Measurements from ENCODE around the gene LMX1B.

Gene LMX1B

DNA sequence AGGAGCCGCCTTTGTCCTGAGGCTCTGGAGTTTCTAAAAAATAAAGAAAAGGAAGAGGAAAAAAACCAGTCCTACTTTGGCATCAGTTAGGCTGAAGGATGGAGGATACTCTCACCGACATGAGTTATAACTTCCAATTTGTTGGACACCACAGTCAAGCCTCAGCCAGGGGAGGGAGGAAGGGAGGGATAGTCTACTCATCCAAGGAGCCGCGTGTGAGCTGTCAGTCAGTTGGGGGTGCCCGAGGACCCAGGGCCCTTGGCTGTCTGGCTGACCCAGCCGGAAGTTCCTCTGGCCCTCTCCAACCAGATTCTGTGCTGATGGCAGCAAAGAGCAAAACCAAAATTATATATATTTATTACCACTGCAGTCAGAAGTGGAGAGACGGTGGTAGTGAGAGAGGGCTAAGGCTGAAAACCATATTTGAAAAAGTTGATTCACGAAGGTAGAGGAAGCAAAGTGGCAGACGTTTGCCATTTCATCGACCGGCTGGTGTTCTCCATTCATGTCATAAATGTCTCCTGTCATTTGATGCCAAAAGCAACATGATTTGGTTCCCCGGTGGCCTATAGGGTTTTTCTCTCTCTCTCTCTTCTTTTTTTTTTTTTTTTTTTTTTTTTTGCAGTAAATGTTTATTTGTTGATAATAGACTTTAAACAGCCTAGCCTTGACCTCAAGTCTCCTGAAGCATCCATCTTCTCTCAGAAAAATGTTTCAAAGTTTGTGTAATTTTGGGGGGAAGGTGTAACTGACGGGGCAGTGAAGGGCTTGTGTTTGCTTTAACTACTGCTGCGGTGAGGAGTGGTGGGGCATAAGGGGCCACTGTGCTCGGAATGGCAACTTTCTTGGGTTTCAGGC is 7.6 kb downstream of the LMX1B start:
- no peak for DNase-seq (ENCODE audit: low read depth, low spot score)
- TF ChIP-seq, protein P1, sequence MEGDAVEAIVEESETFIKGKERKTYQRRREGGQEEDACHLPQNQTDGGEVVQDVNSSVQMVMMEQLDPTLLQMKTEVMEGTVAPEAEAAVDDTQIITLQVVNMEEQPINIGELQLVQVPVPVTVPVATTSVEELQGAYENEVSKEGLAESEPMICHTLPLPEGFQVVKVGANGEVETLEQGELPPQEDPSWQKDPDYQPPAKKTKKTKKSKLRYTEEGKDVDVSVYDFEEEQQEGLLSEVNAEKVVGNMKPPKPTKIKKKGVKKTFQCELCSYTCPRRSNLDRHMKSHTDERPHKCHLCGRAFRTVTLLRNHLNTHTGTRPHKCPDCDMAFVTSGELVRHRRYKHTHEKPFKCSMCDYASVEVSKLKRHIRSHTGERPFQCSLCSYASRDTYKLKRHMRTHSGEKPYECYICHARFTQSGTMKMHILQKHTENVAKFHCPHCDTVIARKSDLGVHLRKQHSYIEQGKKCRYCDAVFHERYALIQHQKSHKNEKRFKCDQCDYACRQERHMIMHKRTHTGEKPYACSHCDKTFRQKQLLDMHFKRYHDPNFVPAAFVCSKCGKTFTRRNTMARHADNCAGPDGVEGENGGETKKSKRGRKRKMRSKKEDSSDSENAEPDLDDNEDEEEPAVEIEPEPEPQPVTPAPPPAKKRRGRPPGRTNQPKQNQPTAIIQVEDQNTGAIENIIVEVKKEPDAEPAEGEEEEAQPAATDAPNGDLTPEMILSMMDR (IDR thresholded peaks at IDR 0.05; ENCODE audit: low read depth, low read length) = no peak
- in situ Hi-C loops (cut with HindIII; ENCODE audit: low sequenced_read_pairs) = no loop called here
- no peak overlapping the region for H3K4me3 ChIP-seq (ENCODE audit: low read depth, low read length)

DNA sequence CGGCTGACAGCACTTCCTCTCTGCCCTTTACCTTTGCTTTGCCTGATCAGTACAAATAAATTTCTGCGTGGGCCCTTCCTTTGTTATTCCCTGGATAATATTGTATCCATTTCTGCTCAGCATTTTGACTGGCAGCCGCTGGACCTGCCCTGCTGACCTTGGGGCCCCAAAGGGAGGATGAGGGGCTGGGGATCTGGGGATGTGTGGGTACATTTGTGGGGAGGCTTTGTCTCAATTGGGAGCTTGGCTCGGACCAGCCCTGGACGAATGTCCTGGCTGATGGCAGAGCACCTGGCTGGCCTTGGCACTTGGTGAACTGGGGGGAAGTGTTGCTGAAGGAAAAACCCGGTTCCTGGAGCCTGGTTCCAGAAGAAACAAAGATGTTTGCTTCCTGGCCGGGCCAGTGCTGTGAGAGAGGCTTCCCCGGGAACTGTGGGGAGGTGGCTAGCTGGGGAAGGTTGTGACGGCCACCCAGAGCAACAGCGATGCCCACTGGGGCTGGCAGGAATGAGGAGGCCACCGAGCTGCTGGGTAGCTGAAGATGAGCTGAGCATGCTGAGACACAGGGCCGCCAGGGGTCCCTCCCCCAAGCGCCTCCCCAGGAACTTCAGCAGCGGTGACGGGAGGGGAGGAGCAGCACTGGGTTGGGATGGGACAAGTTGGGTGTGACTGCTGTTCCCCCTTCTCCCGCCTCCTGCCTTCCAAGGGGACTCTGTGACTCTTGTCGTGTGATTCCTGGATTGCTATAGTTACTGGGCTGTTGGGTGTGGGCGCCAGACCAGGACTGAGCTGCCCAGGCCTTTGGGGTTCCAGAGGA is 8.4 kb downstream of the LMX1B start:
- TF ChIP-seq, protein P1 (IDR thresholded peaks at IDR 0.05; ENCODE audit: low read depth, low read length) = no peak
- no peak for DNase-seq (ENCODE audit: low read depth, low spot score)
- in situ Hi-C loops (cut with HindIII; ENCODE audit: low sequenced_read_pairs) = no loop called here
- no peak overlapping the region for H3K4me3 ChIP-seq (ENCODE audit: low read depth, low read length)

DNA sequence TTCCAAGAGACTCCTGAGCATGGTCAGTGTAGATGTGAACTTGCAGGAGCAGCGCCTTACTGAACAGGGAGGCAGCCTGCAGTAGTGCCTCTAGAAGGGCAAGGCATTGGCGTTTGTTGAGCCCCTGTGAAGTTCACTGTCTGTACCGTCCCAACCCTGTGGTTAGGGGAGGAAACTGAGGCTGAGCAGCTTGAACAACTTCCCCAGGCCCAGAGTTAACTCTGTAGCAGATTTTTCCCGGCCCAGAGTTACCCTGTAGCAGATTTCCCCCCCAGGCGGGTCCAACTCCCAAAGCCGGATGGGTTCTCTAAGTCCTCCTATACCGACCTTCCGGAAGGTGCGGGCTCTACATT is 9.6 kb downstream of the LMX1B start:
- in situ Hi-C loops (cut with HindIII; ENCODE audit: low sequenced_read_pairs) = no loop called here
- H3K4me3 ChIP-seq (ENCODE audit: low read depth, low read length) = no peak overlapping the region
- TF ChIP-seq, protein P1 (IDR thresholded peaks at IDR 0.05; ENCODE audit: low read depth, low read length) = no peak
- DNase-seq (ENCODE audit: low read depth, low spot score) = no peak

DNA sequence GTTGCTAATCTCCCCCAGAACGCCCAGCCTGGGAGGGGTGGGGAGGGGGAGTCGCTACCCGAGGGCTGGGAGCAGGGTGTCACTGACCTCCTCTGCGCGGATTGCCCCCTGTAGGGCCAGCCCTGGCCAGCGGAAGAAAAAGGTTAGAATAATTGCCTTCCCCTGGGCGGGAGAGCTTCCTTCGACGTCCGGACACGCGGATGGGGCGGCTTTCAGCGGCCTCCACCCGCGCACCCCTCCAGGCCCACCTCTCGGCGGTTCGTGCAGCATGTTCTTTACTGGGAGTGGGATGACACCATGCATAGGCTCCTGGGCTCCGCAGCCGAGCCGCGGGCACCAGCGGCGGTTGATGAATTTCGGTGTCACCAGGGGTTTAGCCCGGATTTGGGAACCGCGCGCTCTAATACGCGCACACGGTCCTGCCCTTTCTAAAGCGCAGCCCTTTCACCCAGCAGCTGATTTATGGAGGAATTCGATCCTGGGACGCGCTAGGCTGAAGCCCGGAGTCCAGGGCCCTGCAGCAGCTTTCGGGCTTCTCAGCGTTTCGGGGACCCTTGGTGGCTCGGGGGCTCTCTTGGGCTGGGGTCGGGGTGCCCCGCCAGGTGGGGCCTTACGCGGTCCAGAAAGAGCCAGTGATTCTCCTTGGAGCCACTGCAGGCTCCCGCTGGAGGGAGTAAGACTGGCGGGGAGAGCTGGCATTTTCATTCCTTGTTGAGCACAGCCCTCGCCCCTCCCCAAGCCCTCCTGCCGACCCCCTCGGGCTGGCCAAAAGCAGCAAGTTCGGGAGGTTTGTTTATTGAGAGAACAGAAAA is 10.1 kb downstream of the LMX1B start:
- TF ChIP-seq, protein P1 (IDR thresholded peaks at IDR 0.05; ENCODE audit: low read depth, low read length) = no peak
- H3K4me3 ChIP-seq (ENCODE audit: low read depth, low read length) = no peak overlapping the region
- DNase-seq (ENCODE audit: low read depth, low spot score) = no peak
- in situ Hi-C loops (cut with HindIII; ENCODE audit: low sequenced_read_pairs) = no loop called here

DNA sequence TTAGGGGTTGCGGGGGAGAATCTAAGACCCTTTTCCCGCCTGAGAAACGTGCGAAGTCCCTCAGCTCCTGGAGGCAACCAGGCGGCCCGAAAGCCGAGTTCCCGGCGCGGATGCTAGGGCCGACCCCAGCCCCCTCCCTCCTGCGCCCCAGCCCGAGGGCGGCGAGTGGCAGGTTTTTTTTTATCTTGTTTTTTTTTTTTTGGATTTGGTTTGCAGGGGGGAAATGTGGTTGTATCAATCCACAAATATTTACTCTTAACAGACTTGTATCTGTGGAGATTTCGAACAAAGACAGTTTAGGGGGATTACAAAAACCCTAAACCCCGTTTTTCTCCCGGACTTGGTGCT is 10.7 kb downstream of the LMX1B start:
- TF ChIP-seq, protein P1 (IDR thresholded peaks at IDR 0.05; ENCODE audit: low read depth, low read length) = no peak
- H3K4me3 ChIP-seq (ENCODE audit: low read depth, low read length) = no peak overlapping the region
- DNase-seq (ENCODE audit: low read depth, low spot score) = no peak
- in situ Hi-C loops (cut with HindIII; ENCODE audit: low sequenced_read_pairs) = no loop called here

DNA sequence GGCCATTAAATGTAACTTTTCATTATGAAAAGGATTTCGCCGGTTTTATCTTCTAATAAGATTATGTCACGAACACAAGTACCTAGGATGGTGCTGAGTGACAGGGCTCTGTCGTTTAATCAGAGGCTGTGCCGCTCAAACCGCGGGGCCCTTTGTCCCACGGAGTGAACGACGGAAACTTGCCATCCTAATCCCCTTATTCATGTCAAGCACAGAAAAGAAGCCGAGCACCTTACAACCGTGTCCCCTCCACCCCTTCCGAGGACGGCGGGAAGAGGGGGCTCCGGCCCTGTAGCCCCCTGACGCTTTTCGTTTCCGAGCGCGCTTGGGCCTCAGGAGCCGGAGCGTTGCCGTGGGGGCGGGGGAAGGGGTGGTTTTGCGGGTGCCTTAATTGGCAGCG is 11.2 kb downstream of the LMX1B start:
- in situ Hi-C loops (cut with HindIII; ENCODE audit: low sequenced_read_pairs) = no loop called here
- H3K4me3 ChIP-seq (ENCODE audit: low read depth, low read length) = no peak overlapping the region
- DNase-seq (ENCODE audit: low read depth, low spot score) = no peak
- TF ChIP-seq, protein P1 (IDR thresholded peaks at IDR 0.05; ENCODE audit: low read depth, low read length) = no peak
